ENCODE measurements around the gene FGF2.

FGF2 gene

DNA sequence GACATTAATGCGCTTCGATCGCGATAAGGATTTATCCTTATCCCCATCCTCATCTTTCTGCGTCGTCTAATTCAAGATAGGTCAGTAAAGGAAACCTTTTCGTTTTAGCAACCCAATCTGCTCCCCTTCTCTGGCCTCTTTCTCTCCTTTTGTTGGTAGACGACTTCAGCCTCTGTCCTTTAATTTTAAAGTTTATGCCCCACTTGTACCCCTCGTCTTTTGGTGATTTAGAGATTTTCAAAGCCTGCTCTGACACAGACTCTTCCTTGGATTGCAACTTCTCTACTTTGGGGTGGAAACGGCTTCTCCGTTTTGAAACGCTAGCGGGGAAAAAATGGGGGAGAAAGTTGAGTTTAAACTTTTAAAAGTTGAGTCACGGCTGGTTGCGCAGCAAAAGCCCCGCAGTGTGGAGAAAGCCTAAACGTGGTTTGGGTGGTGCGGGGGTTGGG lies 528 bp upstream of the FGF2 start:
- no peak for DNase-seq (ENCODE audit: low spot score)
- TF ChIP-seq, protein P1, sequence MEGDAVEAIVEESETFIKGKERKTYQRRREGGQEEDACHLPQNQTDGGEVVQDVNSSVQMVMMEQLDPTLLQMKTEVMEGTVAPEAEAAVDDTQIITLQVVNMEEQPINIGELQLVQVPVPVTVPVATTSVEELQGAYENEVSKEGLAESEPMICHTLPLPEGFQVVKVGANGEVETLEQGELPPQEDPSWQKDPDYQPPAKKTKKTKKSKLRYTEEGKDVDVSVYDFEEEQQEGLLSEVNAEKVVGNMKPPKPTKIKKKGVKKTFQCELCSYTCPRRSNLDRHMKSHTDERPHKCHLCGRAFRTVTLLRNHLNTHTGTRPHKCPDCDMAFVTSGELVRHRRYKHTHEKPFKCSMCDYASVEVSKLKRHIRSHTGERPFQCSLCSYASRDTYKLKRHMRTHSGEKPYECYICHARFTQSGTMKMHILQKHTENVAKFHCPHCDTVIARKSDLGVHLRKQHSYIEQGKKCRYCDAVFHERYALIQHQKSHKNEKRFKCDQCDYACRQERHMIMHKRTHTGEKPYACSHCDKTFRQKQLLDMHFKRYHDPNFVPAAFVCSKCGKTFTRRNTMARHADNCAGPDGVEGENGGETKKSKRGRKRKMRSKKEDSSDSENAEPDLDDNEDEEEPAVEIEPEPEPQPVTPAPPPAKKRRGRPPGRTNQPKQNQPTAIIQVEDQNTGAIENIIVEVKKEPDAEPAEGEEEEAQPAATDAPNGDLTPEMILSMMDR (IDR thresholded peaks at IDR 0.05) = no peak
- Histone ChIP-seq H3K27ac (peak overlapping the region; percentile 90 to 94), H3K4me3 (peak overlapping the region; percentile 93)

DNA sequence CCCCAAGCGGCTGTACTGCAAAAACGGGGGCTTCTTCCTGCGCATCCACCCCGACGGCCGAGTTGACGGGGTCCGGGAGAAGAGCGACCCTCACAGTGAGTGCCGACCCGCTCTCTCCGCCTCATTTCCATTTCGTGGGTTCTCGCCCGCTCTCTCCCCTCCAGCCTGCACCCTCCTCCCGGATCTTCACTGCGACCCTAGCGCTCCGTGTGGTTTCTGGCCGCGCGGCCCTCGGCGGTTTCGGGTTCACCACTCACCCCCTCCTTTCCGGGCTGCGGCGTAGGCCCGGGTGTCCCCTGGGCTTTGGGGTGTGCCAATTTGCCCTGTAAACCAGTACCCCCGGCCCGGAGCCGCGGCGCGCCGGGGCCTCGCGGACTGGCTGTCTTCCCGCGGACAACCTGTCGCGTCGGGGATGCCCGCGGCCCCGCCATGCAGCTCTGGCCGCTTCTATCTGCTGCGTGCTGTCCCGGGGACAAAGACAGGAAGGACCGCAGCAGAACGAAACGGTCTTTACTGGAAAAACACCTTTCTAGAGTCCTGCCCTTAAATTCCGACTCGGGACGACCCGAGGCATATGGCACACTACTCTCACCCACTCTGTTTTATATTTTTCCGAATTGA lies 737 bp downstream of the FGF2 start:
- Histone ChIP-seq H3K4me3 (peak overlapping the region; percentile 93), H3K27ac (peak overlapping the region; percentile 90 to 94)
- TF ChIP-seq, protein P1 (IDR thresholded peaks at IDR 0.05) = no peak
- DNase-seq (ENCODE audit: low spot score) = peak; percentile 81

DNA sequence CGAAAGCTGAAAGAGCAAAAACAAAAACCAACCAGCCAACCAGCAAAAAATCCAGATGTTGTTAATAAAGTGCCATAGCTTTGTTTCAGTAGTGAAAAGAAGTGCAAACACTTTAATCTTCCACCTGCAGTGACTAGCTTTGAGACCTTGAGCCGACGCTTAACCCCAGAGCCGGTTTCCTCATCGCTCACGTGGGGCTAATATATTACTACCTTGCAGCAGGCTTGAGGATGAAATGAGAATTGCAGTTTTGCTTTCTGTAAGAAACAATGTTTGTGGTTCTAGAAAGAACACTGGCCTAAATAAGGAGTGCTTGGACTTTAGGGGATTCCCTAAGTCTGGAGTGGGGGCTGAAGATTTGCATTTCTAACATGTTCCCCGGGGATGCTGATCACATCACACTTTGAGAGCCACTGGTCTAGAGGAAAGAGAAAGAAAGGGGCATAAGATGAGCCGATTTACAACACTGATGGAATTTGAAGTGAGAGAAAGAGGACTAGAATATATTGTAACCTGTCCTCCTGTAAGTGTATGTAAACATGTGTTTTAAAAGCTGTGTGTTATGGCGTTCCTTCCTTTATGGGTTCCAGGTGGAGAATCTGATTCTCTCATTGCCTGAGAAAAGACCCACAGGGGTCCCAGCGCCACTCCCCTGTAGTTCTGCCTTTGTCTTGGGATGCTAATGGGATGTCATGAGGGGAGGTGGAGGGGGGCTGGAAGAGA lies 1.4 kb downstream of the FGF2 start:
- no peak for DNase-seq (ENCODE audit: low spot score)
- Histone ChIP-seq H3K4me3 (peak overlapping the region; percentile 93), H3K27ac (peak overlapping the region; percentile 90 to 94)
- TF ChIP-seq, protein P1 (IDR thresholded peaks at IDR 0.05) = no peak

DNA sequence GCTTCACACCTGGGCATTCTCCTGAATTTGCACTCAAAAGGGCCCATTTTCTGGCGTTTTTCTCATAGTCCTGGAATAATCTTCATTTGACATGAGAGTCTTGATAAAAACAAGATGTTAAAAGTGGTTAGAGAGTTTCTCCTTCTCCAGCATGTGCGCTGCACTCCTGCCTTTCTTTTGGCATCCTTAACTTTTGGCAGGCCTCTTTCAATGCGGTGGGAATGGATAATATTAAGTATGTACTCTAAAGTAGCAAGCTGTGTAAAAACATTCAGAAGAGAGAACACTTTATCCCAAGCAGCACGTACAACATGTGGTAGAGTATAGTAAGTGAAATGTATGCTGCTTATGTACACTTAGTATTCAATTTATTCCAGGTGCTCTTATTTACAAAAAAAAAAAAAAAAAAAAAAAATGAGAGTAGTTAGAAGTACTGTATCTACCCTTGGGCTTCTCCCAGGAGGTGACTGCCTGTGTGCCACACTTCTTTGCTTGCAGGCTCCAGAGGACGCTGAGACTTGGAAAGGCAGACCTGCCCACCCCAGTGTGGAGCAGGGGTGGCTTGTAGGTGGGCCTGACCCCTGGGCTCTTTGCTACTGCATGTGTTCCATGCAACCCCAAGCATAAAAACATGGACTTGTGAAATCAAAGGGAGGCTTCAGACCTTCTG lies 3.9 kb downstream of the FGF2 start:
- TF ChIP-seq, protein P1 (IDR thresholded peaks at IDR 0.05) = no peak
- Histone ChIP-seq H3K4me3 (peak overlapping the region; percentile 13), H3K27ac (no peak overlapping the region)
- DNase-seq (ENCODE audit: low spot score) = no peak

DNA sequence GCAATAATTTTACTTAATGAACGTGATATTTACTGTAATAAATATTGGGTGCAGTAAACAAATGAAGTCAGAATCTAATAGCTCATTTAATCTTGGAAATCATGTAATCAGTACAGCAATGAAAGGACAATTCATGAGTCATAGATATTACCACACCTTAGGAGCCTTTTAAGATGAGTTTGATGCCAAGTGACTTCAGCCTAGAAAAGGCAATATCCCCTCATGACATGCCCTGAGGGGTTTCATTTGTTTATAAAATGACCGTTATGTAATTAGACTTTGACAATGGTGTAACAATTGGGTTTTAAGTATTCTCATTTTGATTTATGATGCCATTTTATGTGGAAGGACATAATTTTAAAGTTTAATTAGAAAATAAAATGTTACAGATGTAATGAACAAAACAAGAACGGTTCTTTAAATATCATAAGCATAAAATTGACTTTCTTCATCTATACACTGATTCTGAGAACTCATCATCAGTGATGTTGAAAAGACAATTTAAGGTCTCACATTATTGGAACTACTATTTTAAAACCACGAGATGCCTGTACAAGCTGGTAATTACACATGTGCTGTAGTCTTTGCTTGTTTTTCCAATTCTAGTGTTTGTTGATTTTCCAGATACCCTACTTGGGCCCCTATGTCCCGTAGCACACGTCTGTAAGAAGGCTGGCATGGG lies 5.0 kb downstream of the FGF2 start:
- no peak for DNase-seq (ENCODE audit: low spot score)
- H3K4me3 ChIP-seq = no peak overlapping the region
- TF ChIP-seq, protein P1 (IDR thresholded peaks at IDR 0.05) = no peak
- no peak overlapping the region for H3K27ac ChIP-seq

DNA sequence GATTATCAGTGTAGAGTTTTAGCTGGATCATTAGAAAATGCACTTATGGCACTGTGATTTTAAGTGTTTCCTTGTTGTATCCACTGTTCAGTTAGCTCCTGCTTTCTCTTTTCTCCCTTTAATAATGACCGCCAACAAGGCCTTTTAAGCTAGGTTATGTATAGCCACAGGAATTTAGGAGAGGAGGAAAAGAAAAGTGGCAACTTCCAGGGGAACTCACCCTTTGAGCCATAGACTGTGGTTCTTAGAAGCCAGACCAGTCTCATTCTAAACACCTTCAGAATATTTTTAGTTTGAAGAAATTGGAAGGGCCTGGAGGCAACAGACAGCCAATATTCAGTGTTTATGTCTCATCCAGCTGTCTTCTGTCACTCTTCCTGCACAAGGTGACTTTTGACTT lies 6.1 kb downstream of the FGF2 start:
- Histone ChIP-seq H3K27ac (no peak overlapping the region), H3K4me3 (no peak overlapping the region)
- TF ChIP-seq, protein P1 (IDR thresholded peaks at IDR 0.05) = no peak
- no peak for DNase-seq (ENCODE audit: low spot score)

Data from coronary artery (tissue), 2 donors.